Activated T-helper 2 cell treated with anti-CD3 and anti-CD28 coated beads, Interferon-gamma antibody, Interleukin-2, Interleukin-4, amounts not matched to agents 10 μg/mL and 5 μg/mL and 100 μg/mL, durations not matched to agents 14 hours and 24 hours and 36 hours (primary cell): ENCODE measurements around the gene MTHFD1. TPM values are rescaled to one million over a fixed set of nuclear protein-coding genes. Genes with fewer than 3 reads are reported as not detected.

Experiments used
- DNase-seq: peaks from one replicate; pipeline ENCODE4 v3.0.0; 2021; ENCODE audit warnings: low spot score
- H3K27ac Mint-ChIP-seq: one replicate; pipeline ENCODE4 v1.8.0; 2021; ENCODE audit warnings: mixed read lengths
- H3K27me3 Mint-ChIP-seq: one replicate; pipeline ENCODE4 v1.8.0; 2021; ENCODE audit warnings: low read depth, mixed read lengths
- H3K36me3 Mint-ChIP-seq: one replicate; pipeline ENCODE4 v1.8.0; 2021; ENCODE audit warnings: low read depth, mixed read lengths
- H3K4me1 Mint-ChIP-seq: one replicate; pipeline ENCODE4 v1.8.0; 2021; ENCODE audit warnings: low read depth, mixed read lengths
- H3K4me3 Mint-ChIP-seq: one replicate; pipeline ENCODE4 v1.8.0; 2021; ENCODE audit warnings: low read depth, mild to moderate bottlenecking, moderate library complexity, mixed read lengths
- H3K9me3 Mint-ChIP-seq: one replicate; pipeline ENCODE4 v1.8.0; 2021; ENCODE audit warnings: mixed read lengths
- intact Hi-C: fragments of 100-400 bp; cut with micrococcal nuclease; formaldehyde crosslinking; loops from one replicate; pipeline ENCODE4 v1.15.1; 2023
- total RNA-seq: library from RNA; stranded (reverse); gene quantifications from 2 replicates; pipeline ENCODE4 v1.2.3, GENCODE V29; 2022

MTHFD1 gene
- total RNA-seq, 1 donor from 2014 or later = 309 TPM

DNA sequence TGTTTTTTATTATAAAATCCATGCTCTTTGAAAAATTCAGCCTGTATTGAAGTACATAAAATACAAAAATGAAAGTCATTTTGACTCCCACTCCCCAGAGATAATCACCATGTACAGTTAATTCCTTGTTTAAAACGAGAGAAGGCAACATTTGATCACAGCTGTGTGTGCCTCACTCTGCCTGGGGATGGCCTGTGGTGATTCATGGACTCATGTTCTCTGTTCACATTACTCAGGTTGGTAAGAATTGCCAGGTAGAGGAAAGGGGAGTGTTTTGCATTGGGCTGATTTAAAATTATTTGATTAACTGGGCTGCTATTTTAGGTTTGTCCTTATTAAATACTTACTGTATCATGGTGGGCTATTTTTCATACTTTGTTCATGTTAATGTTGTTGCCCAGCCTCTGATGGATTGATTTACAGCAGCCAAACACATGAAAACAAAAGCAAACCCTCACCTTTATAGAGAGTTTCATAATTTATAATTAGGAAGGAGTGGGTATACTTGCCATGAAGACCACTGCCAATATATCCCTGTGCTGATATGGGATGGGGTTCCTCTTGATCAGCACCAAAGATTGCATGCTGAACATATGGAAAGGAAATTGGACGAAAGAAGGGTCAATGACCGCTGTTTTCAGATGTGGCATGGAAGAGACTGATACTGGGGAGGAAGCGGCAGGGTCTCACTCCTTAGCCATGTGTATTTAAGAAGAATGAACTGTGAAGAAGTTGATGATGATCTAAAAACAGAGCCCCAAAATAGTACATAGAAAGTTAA is 119.4 kb downstream of the MTHFD1 start:
- peaks cover 45% of the 10 kb centered on the region for H3K36me3 Mint-ChIP-seq
- H3K9me3 Mint-ChIP-seq = no peaks in the 10 kb centered on the region
- intact Hi-C loops = loop anchor here (5.0 to 10.0 kb wide), 4 partner anchors 127 to 1033 kb away; partner anchors contain the start of genes MAX and SYNE2
- DNase-seq = no peak
- H3K4me3 Mint-ChIP-seq = peak overlapping the region; percentile 98
- H3K27me3 Mint-ChIP-seq = no peaks in the 10 kb centered on the region
- H3K4me1 Mint-ChIP-seq = peaks cover 55% of the 10 kb centered on the region
- peak overlapping the region; percentile 97 for H3K27ac Mint-ChIP-seq

- intact Hi-C loops = loop anchor here (5.0 to 10.0 kb wide), 4 partner anchors 127 to 1033 kb away; partner anchors contain the start of genes MAX and SYNE2
- peak overlapping the region; percentile 56 for H3K4me3 Mint-ChIP-seq
- peaks cover 40% of the 10 kb centered on the region for H3K36me3 Mint-ChIP-seq
- peak overlapping the region; percentile 97 for H3K27ac Mint-ChIP-seq
- no peaks in the 10 kb centered on the region for H3K9me3 Mint-ChIP-seq
- peaks cover 54% of the 10 kb centered on the region for H3K4me1 Mint-ChIP-seq
- H3K27me3 Mint-ChIP-seq = no peaks in the 10 kb centered on the region
- DNase-seq = no peak
Measured at GRCh38 chr14:64508215-64508776, 120.1 kb downstream of the MTHFD1 start.

DNA sequence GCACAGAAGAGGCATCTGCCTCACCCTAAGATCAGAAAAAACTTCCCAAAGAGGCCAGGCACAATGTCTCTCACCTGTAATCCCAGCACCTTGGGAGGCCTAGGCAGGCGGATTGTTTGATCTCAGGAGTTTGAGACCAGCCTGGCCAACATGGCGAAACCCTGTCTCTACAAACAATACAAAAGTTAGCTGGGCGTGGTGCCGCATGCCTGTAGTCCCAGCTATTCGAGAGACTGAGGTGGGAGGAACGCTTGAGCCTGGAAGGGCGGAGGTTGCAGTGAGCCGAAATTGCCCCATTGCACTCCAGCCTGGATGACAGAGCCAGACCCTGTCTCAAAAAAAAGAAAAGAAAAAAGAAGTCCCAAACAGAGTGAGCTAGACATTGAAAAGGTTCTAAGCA is 120.9 kb downstream of the MTHFD1 start:
- intact Hi-C loops = loop anchor here (5.0 to 10.0 kb wide), 4 partner anchors 126 to 1034 kb away; partner anchors contain the start of genes MAX and SYNE2
- Mint-ChIP-seq H3K4me3 (peak overlapping the region; percentile 40), H3K27me3 (no peaks in the 10 kb centered on the region), H3K27ac (peak overlapping the region; percentile 97), H3K36me3 (peaks cover 43% of the 10 kb centered on the region), H3K9me3 (no peaks in the 10 kb centered on the region), H3K4me1 (peaks cover 57% of the 10 kb centered on the region)
- DNase-seq = no peak

Other genes with a start within 250 kb of the MTHFD1 start
- 0.09 TPM in 1 of 2 replicates, not detected in the other for gene ESR2, start 94.0 kb upstream of the MTHFD1 start, total RNA-seq
- 2.3 and 2.5 TPM in 2 replicates for gene AKAP5, start 77.1 kb downstream of the MTHFD1 start, total RNA-seq
- 24.7 and 24.9 TPM in 2 replicates for gene ZBTB25, start 115.5 kb downstream of the MTHFD1 start, total RNA-seq
- gene ZBTB1, start 116.4 kb downstream of the MTHFD1 start, total RNA-seq = 51.1 and 52.8 TPM in 2 replicates
- 6.6 and 7.1 TPM in 2 replicates for gene HSPA2, start 152.4 kb downstream of the MTHFD1 start, total RNA-seq
- not detected in 2 replicates for gene PPP1R36, start 161.6 kb downstream of the MTHFD1 start, total RNA-seq